ENCODE results near the gene LAPTM5.

The LAPTM5 gene

GRCh38 chr1:30712583-30712982 is 45.0 kb downstream of the LAPTM5 start:
- DNase-seq, result no peak

GRCh38 chr1:30710407-30710806 is 47.2 kb downstream of the LAPTM5 start:
- DNase-seq, result no peak

- DNase-seq, result no peak
Measured at GRCh38 chr1:30708361-30708728, 49.2 kb downstream of the LAPTM5 start.

- peak; percentile 64 for DNase-seq
Measured at GRCh38 chr1:30707412-30708360, 49.9 kb downstream of the LAPTM5 start.

- DNase-seq, result peak; percentile 31
Measured at GRCh38 chr1:30706528-30706927, 51.0 kb downstream of the LAPTM5 start.

- DNase-seq, result no peak
Measured at GRCh38 chr1:30705698-30706097, 51.9 kb downstream of the LAPTM5 start.

- DNase-seq, result no peak
Measured at GRCh38 chr1:30704765-30705509, 52.6 kb downstream of the LAPTM5 start.

GRCh38 chr1:30704271-30704670 is 53.3 kb downstream of the LAPTM5 start:
- peak; percentile 19 for DNase-seq

- no peak for DNase-seq
Measured at GRCh38 chr1:30702823-30703222, 54.8 kb downstream of the LAPTM5 start.

- DNase-seq, result no peak
Measured at GRCh38 chr1:30701258-30701633, 56.3 kb downstream of the LAPTM5 start.

GRCh38 chr1:30700528-30701257 is 56.9 kb downstream of the LAPTM5 start:
- peak; percentile 87 for DNase-seq

GRCh38 chr1:30699762-30700161 is 57.8 kb downstream of the LAPTM5 start:
- no peak for DNase-seq

GRCh38 chr1:30698401-30698981 is 59.1 kb downstream of the LAPTM5 start:
- no peak for DNase-seq

GRCh38 chr1:30697571-30698376 is 59.8 kb downstream of the LAPTM5 start:
- peak; percentile 23 for DNase-seq

- DNase-seq, result no peak
Measured at GRCh38 chr1:30696831-30697230, 60.7 kb downstream of the LAPTM5 start.

- no peak for DNase-seq
Measured at GRCh38 chr1:30695439-30695841, 62.1 kb downstream of the LAPTM5 start.

GRCh38 chr1:30694280-30695175 is 63.0 kb downstream of the LAPTM5 start:
- no peak for DNase-seq

GRCh38 chr1:30693822-30694221 is 63.8 kb downstream of the LAPTM5 start:
- DNase-seq, result no peak

GRCh38 chr1:30693366-30693765 is 64.2 kb downstream of the LAPTM5 start:
- DNase-seq, result no peak

GRCh38 chr1:30692948-30693301 is 64.6 kb downstream of the LAPTM5 start:
- no peak for DNase-seq
